Measurements from ENCODE around the gene GRIP1. TPM values are rescaled to one million over a fixed set of nuclear protein-coding genes. Genes with fewer than 3 reads are reported as not detected.

The GRIP1 gene
- total RNA-seq, 2 experiments from 2014 or later: 0.53 to 2.4 TPM

GRCh38 chr12:66548338-66549049 lies 130.4 kb downstream of the GRIP1 start:
- DNase-seq: no peak
- no peak overlapping the region for H3K27ac Mint-ChIP-seq
- H3K9me3 Mint-ChIP-seq (ENCODE audit: low read depth): no peaks in the 10 kb centered on the region
- no peaks in the 10 kb centered on the region for H3K36me3 Mint-ChIP-seq (ENCODE audit: low read depth)
- no peak overlapping the region for H3K4me3 Mint-ChIP-seq
- H3K27me3 Mint-ChIP-seq: no peaks in the 10 kb centered on the region
- H3K4me1 Mint-ChIP-seq: no peaks in the 10 kb centered on the region
- no peak for ATAC-seq
- intact Hi-C loops (cut with DNase I, micrococcal nuclease): no loop called here
- ChIA-PET CTCF (interaction anchor here (1.2 kb wide), 1 partner anchor 27 kb away, joined by 3 read pairs; no protein-coding TSS in a partner anchor), POLR2A (no interaction called here)

GRCh38 chr12:66541426-66541825 lies 137.4 kb downstream of the GRIP1 start:
- CTCF ChIA-PET: no interaction called here
- Mint-ChIP-seq H3K27me3 (no peaks in the 10 kb centered on the region), H3K4me3 (no peak overlapping the region), H3K27ac (no peak overlapping the region), H3K4me1 (no peaks in the 10 kb centered on the region), H3K9me3 (ENCODE audit: low read depth) (no peaks in the 10 kb centered on the region), H3K36me3 (ENCODE audit: low read depth) (no peaks in the 10 kb centered on the region)
- POLR2A ChIA-PET: no interaction called here
- no peak for DNase-seq
- intact Hi-C loops (cut with DNase I, micrococcal nuclease): no loop called here
- ATAC-seq: no peak

- DNase-seq (no peak), ATAC-seq (no peak)
- intact Hi-C loops (cut with DNase I, micrococcal nuclease): no loop called here
- POLR2A ChIA-PET: no interaction called here
- H3K4me1 Mint-ChIP-seq: no peaks in the 10 kb centered on the region
- no peak overlapping the region for H3K4me3 Mint-ChIP-seq
- no peaks in the 10 kb centered on the region for H3K9me3 Mint-ChIP-seq (ENCODE audit: low read depth)
- no peaks in the 10 kb centered on the region for H3K36me3 Mint-ChIP-seq (ENCODE audit: low read depth)
- CTCF ChIA-PET: no interaction called here
- no peak overlapping the region for H3K27ac Mint-ChIP-seq
- no peaks in the 10 kb centered on the region for H3K27me3 Mint-ChIP-seq
Measured at GRCh38 chr12:66539431-66539830, 139.4 kb downstream of the GRIP1 start.

- intact Hi-C loops (cut with DNase I, micrococcal nuclease): no loop called here
- Mint-ChIP-seq H3K27me3 (no peaks in the 10 kb centered on the region), H3K36me3 (ENCODE audit: low read depth) (no peaks in the 10 kb centered on the region), H3K4me3 (no peak overlapping the region), H3K4me1 (no peaks in the 10 kb centered on the region), H3K27ac (no peak overlapping the region), H3K9me3 (ENCODE audit: low read depth) (no peaks in the 10 kb centered on the region)
- ATAC-seq (no peak), DNase-seq (no peak)
- ChIA-PET POLR2A (no interaction called here), CTCF (no interaction called here)
Measured at GRCh38 chr12:66538970-66539369, 139.9 kb downstream of the GRIP1 start.

- no peak for ATAC-seq
- intact Hi-C loops (cut with DNase I, micrococcal nuclease): no loop called here
- Mint-ChIP-seq H3K9me3 (ENCODE audit: low read depth) (no peaks in the 10 kb centered on the region), H3K27ac (no peak overlapping the region), H3K27me3 (no peaks in the 10 kb centered on the region), H3K4me1 (no peaks in the 10 kb centered on the region), H3K36me3 (ENCODE audit: low read depth) (no peaks in the 10 kb centered on the region), H3K4me3 (no peak overlapping the region)
- ChIA-PET CTCF (no interaction called here), POLR2A (no interaction called here)
- DNase-seq: no peak
Measured at GRCh38 chr12:66537876-66538275, 141.0 kb downstream of the GRIP1 start.

- Mint-ChIP-seq H3K4me3 (no peak overlapping the region), H3K27ac (no peak overlapping the region), H3K27me3 (no peaks in the 10 kb centered on the region), H3K9me3 (ENCODE audit: low read depth) (no peaks in the 10 kb centered on the region), H3K4me1 (no peaks in the 10 kb centered on the region), H3K36me3 (ENCODE audit: low read depth) (no peaks in the 10 kb centered on the region)
- CTCF ChIA-PET: interaction anchor here (1.0 kb wide), 1 partner anchor 77 kb away, joined by 3 read pairs; no protein-coding TSS in a partner anchor
- DNase-seq: no peak
- ATAC-seq: no peak
- POLR2A ChIA-PET: no interaction called here
- intact Hi-C loops (cut with DNase I, micrococcal nuclease): no loop called here
Measured at GRCh38 chr12:66533767-66534166, 145.1 kb downstream of the GRIP1 start.

GRCh38 chr12:66531766-66532165 lies 147.1 kb downstream of the GRIP1 start:
- Mint-ChIP-seq H3K4me1 (no peaks in the 10 kb centered on the region), H3K9me3 (ENCODE audit: low read depth) (no peaks in the 10 kb centered on the region), H3K27ac (no peak overlapping the region), H3K4me3 (no peak overlapping the region), H3K27me3 (no peaks in the 10 kb centered on the region), H3K36me3 (ENCODE audit: low read depth) (no peaks in the 10 kb centered on the region)
- intact Hi-C loops (cut with DNase I, micrococcal nuclease): no loop called here
- ChIA-PET POLR2A (no interaction called here), CTCF (no interaction called here)
- no peak for DNase-seq
- ATAC-seq: no peak

- H3K9me3 Mint-ChIP-seq (ENCODE audit: low read depth): no peaks in the 10 kb centered on the region
- intact Hi-C loops (cut with DNase I, micrococcal nuclease): no loop called here
- ATAC-seq (no peak), DNase-seq (no peak)
- no peak overlapping the region for H3K27ac Mint-ChIP-seq
- no peaks in the 10 kb centered on the region for H3K27me3 Mint-ChIP-seq
- H3K4me1 Mint-ChIP-seq: no peaks in the 10 kb centered on the region
- peaks cover 1% of the 10 kb centered on the region for H3K36me3 Mint-ChIP-seq (ENCODE audit: low read depth)
- CTCF ChIA-PET: no interaction called here
- POLR2A ChIA-PET: no interaction called here
- H3K4me3 Mint-ChIP-seq: no peak overlapping the region
Measured at GRCh38 chr12:66529934-66530333, 148.9 kb downstream of the GRIP1 start.

- H3K27ac Mint-ChIP-seq: no peak overlapping the region
- DNase-seq (no peak), ATAC-seq (no peak)
- no peaks in the 10 kb centered on the region for H3K4me1 Mint-ChIP-seq
- peaks cover 2% of the 10 kb centered on the region for H3K27me3 Mint-ChIP-seq
- intact Hi-C loops (cut with DNase I, micrococcal nuclease): no loop called here
- H3K36me3 Mint-ChIP-seq (ENCODE audit: low read depth): no peaks in the 10 kb centered on the region
- POLR2A ChIA-PET: no interaction called here
- CTCF ChIA-PET: no interaction called here
- H3K9me3 Mint-ChIP-seq (ENCODE audit: low read depth): no peaks in the 10 kb centered on the region
- H3K4me3 Mint-ChIP-seq: no peak overlapping the region
Measured at GRCh38 chr12:66516561-66516960, 162.3 kb downstream of the GRIP1 start.

GRCh38 chr12:66516133-66516532 lies 162.7 kb downstream of the GRIP1 start:
- ChIA-PET CTCF (no interaction called here), POLR2A (no interaction called here)
- Mint-ChIP-seq H3K27me3 (peaks cover 2% of the 10 kb centered on the region), H3K4me1 (no peaks in the 10 kb centered on the region), H3K27ac (no peak overlapping the region), H3K9me3 (ENCODE audit: low read depth) (no peaks in the 10 kb centered on the region), H3K4me3 (no peak overlapping the region), H3K36me3 (ENCODE audit: low read depth) (no peaks in the 10 kb centered on the region)
- intact Hi-C loops (cut with DNase I, micrococcal nuclease): no loop called here
- no peak for ATAC-seq
- no peak for DNase-seq

GRCh38 chr12:66514581-66514980 lies 164.3 kb downstream of the GRIP1 start:
- DNase-seq (no peak), ATAC-seq (peak; percentile 74)
- ChIA-PET CTCF (no interaction called here), POLR2A (no interaction called here)
- Mint-ChIP-seq H3K4me3 (no peak overlapping the region), H3K27me3 (peaks cover 2% of the 10 kb centered on the region), H3K27ac (no peak overlapping the region), H3K4me1 (no peaks in the 10 kb centered on the region), H3K36me3 (ENCODE audit: low read depth) (no peaks in the 10 kb centered on the region), H3K9me3 (ENCODE audit: low read depth) (no peaks in the 10 kb centered on the region)
- intact Hi-C loops (cut with DNase I, micrococcal nuclease): no loop called here

- CTCF ChIA-PET: no interaction called here
- Mint-ChIP-seq H3K4me1 (no peaks in the 10 kb centered on the region), H3K36me3 (ENCODE audit: low read depth) (no peaks in the 10 kb centered on the region), H3K9me3 (ENCODE audit: low read depth) (no peaks in the 10 kb centered on the region), H3K4me3 (no peak overlapping the region), H3K27ac (no peak overlapping the region), H3K27me3 (no peaks in the 10 kb centered on the region)
- intact Hi-C loops (cut with DNase I, micrococcal nuclease): no loop called here
- no peak for DNase-seq
- POLR2A ChIA-PET: no interaction called here
- ATAC-seq: no peak
Measured at GRCh38 chr12:66508025-66508424, 170.9 kb downstream of the GRIP1 start.

GRCh38 chr12:66503746-66504145 lies 175.1 kb downstream of the GRIP1 start:
- Mint-ChIP-seq H3K27ac (no peak overlapping the region), H3K27me3 (no peaks in the 10 kb centered on the region), H3K4me1 (no peaks in the 10 kb centered on the region), H3K36me3 (ENCODE audit: low read depth) (no peaks in the 10 kb centered on the region), H3K4me3 (no peak overlapping the region), H3K9me3 (ENCODE audit: low read depth) (no peaks in the 10 kb centered on the region)
- POLR2A ChIA-PET: no interaction called here
- ATAC-seq (no peak), DNase-seq (no peak)
- intact Hi-C loops (cut with DNase I, micrococcal nuclease): no loop called here
- CTCF ChIA-PET: interaction anchor here (0.7 kb wide), 1 partner anchor 305 kb away, joined by 3 read pairs; no protein-coding TSS in a partner anchor
